NT2/D1 (cell line): ENCODE results near the gene AGRN.

Experiments used
- SUZ12 ChIP-seq: IDR thresholded peaks from 2 replicates; pipeline ENCODE4 v1.6.1; 2011; ENCODE audit not compliant: insufficient read length, insufficient read depth; ENCODE audit errors: extremely low read depth
- YY1 ChIP-seq: IDR thresholded peaks from 2 replicates; pipeline ENCODE4 v1.6.1; 2011; ENCODE audit not compliant: insufficient read length, insufficient read depth
- ZNF274 ChIP-seq: IDR thresholded peaks from 2 replicates; pipeline ENCODE4 v1.6.1; 2011; ENCODE audit warnings: mild to moderate bottlenecking, low read depth, low read length

DNA sequence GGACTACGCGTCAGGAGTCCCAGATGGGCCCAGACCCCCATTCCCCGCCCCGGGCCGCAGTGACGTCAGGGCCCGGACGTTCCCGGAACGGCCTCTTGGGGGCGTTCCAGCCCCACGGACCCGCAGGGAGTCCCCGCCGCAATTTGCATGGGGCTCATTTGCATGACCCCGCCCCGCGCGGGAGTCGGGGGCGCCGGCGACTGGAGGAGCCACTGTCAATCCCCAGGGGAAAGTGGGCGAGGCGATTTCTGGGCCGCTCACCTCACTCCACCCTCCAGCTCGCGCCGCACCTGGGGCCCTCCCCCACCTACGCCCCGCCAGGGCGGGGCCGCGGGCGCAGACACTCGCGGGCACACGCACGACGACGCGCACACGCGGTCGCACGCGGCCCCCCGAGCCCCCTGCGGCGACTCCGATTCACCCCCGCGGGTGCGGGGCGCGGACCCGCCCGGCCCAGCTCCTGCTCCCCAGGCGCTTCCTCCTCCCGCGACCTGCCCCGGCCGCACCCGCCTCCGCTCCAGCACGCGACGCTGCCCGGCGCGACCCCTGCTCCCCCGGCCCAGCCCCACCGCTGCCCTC lies 13.2 kb downstream of the AGRN start:
- no peak for TF ChIP-seq SUZ12
- no peak for TF ChIP-seq YY1
- TF ChIP-seq ZNF274 = no peak
